CD4-positive, alpha-beta T cell (primary cell): Measurements from ENCODE around the gene MFAP4. TPM values are rescaled to one million over a fixed set of nuclear protein-coding genes. Genes with fewer than 3 reads are reported as not detected.

ENCODE experiments used
- ATAC-seq: fragments of 200-7000 bp; cut with Tn5 transposase; one replicate; pipeline ENCODE4 v1.10.0; 2022; ENCODE audit warnings: mild to moderate bottlenecking; ENCODE audit not compliant: poor library complexity
- CTCF ChIA-PET: fragments of 350-600 bp; sonication (Branson Sonifier 250); formaldehyde crosslinking; loops from one replicate; lab custom pipeline; 2021; ENCODE audit warnings: antibody characterized with exemption, inconsistent platforms; lab: Charles Lee
- POLR2A ChIA-PET: fragments of 350-600 bp; sonication (Branson Sonifier 250); formaldehyde crosslinking; loops from one replicate; lab custom pipeline; 2021; ENCODE audit warnings: antibody characterized with exemption, inconsistent platforms; lab: Charles Lee
- DNase-seq, 14 experiments: peaks; one replicate each; pipeline ENCODE4 v3.0.0-alpha.2; 2013 to 2020; ENCODE audit warnings: mixed read lengths in 2 of 14
- H3K27ac ChIP-seq, 2 donors: one replicate each; pipeline versions ENCODE4 v1.5.1 to v1.7.0; 2013; ENCODE audit warnings: low read length in 2 of 2, low read depth in 1 of 2, mild to moderate bottlenecking in 1 of 2
- H3K27me3 ChIP-seq, 2 experiments: 1 replicate in 1 of 2; 2 replicates in 1 of 2; pipeline versions ENCODE4 v1.6.1 to v1.7.0; 2013; ENCODE audit warnings: low read length in 2 of 2, control low read depth in 1 of 2, mild to moderate bottlenecking in 1 of 2, moderate library complexity in 1 of 2; ENCODE audit not compliant: insufficient read depth in 2 of 2, control insufficient read depth in 1 of 2
- H3K36me3 ChIP-seq: one replicate; pipeline ENCODE4 v1.6.1; 2013; ENCODE audit warnings: low read length, control low read depth; ENCODE audit not compliant: insufficient read depth
- H3K4me1 ChIP-seq: one replicate; pipeline ENCODE4 v1.6.1; 2013; ENCODE audit warnings: low read length, control low read depth; ENCODE audit not compliant: insufficient read depth
- H3K4me3 ChIP-seq: one replicate; pipeline ENCODE4 v1.5.1; 2013; ENCODE audit warnings: mild to moderate bottlenecking, low read length, moderate library complexity
- H3K9me3 ChIP-seq, 2 experiments: 1 replicate in 1 of 2; 2 replicates in 1 of 2; pipeline versions ENCODE4 v1.6.1 to v1.7.0; 2013; ENCODE audit warnings: low read length in 2 of 2, mild to moderate bottlenecking in 2 of 2, control low read depth in 1 of 2, moderate library complexity in 1 of 2; ENCODE audit not compliant: control insufficient read depth in 1 of 2, insufficient read depth in 1 of 2
- H3K27ac Mint-ChIP-seq: one replicate; pipeline ENCODE4 v1.8.0; 2020; ENCODE audit warnings: mixed read lengths
- H3K27me3 Mint-ChIP-seq: one replicate; pipeline ENCODE4 v1.8.0; 2021; ENCODE audit warnings: mixed read lengths
- H3K36me3 Mint-ChIP-seq: one replicate; pipeline ENCODE4 v1.8.0; 2021; ENCODE audit warnings: low read depth, mixed read lengths
- H3K4me1 Mint-ChIP-seq: one replicate; pipeline ENCODE4 v1.8.0; 2021; ENCODE audit warnings: low read depth, mixed read lengths
- H3K4me3 Mint-ChIP-seq: one replicate; pipeline ENCODE4 v1.8.0; 2020; ENCODE audit warnings: mild to moderate bottlenecking, mixed read lengths
- H3K9me3 Mint-ChIP-seq: one replicate; pipeline ENCODE4 v1.8.0; 2020; ENCODE audit warnings: mixed read lengths
- CTCF ChIP-seq: fragments of 200-600 bp; IDR thresholded peaks from one replicate; pipeline ENCODE4 v1.8.0; 2022; ENCODE audit warnings: antibody characterized with exemption, mild to moderate bottlenecking
- intact Hi-C, 2 experiments: fragments of 100-400 bp; cut with DNase I in 1 of 2; cut with micrococcal nuclease in 1 of 2; formaldehyde crosslinking; loops; one replicate each; pipeline versions ENCODE4 v1.15.1 to v1.9.0; 2023 to 2025; cut with DNase I, micrococcal nuclease
- total RNA-seq, 174 experiments: library from RNA in 2 of 174; stranded (reverse) in 2 of 174; gene quantifications; one replicate each; pipeline ENCODE4 v1.2.3 and lab custom pipeline; 2021 to 2026

Gene MFAP4
- total RNA-seq, 2 experiments from 2014 or later: not detected

GRCh38 chr17:19431691-19432090, 44.7 kb upstream of the MFAP4 start:
- CTCF ChIA-PET: no interaction called here

GRCh38 chr17:19426631-19427030, 39.6 kb upstream of the MFAP4 start:
- intact Hi-C loops: no loop called here
- no peaks in the 10 kb centered on the region for H3K9me3 Mint-ChIP-seq
- TF ChIP-seq CTCF: no peak
- no peak overlapping the region for H3K27ac ChIP-seq
- H3K4me3 Mint-ChIP-seq: no peak overlapping the region
- DNase-seq: no peak
- H3K36me3 ChIP-seq: no peaks in the 10 kb centered on the region
- H3K4me1 Mint-ChIP-seq: no peaks in the 10 kb centered on the region
- ChIA-PET POLR2A (no interaction called here), CTCF (no interaction called here)
- H3K27ac Mint-ChIP-seq: no peak overlapping the region
- no peaks in the 10 kb centered on the region for H3K36me3 Mint-ChIP-seq
- H3K4me1 ChIP-seq: no peaks in the 10 kb centered on the region
- ATAC-seq: no peak
- no peaks in the 10 kb centered on the region for H3K9me3 ChIP-seq
- peaks cover 5% of the 10 kb centered on the region for H3K27me3 Mint-ChIP-seq
- no peak overlapping the region for H3K4me3 ChIP-seq
- H3K27me3 ChIP-seq: no peaks in the 10 kb centered on the region

More at GRCh38 chr17:19431691-19432090, 44.7 kb upstream of the MFAP4 start:
- Histone ChIP-seq H3K36me3 (no peaks in the 10 kb centered on the region), H3K4me3 (no peak overlapping the region), H3K27me3 (no peaks in the 10 kb centered on the region), H3K27ac (no peak overlapping the region), H3K4me1 (no peaks in the 10 kb centered on the region), H3K9me3 (no peaks in the 10 kb centered on the region)
- no peaks in the 10 kb centered on the region for H3K4me1 Mint-ChIP-seq
- no peak overlapping the region for H3K27ac Mint-ChIP-seq
- intact Hi-C loops: loop anchor here in 1 of 2 experiments (5.0 kb wide), 1 partner anchor 39 kb away; no protein-coding TSS in a partner anchor
- DNase-seq (no peak), ATAC-seq (no peak)
- H3K27me3 Mint-ChIP-seq: no peaks in the 10 kb centered on the region
- H3K9me3 Mint-ChIP-seq: no peaks in the 10 kb centered on the region
- POLR2A ChIA-PET: no interaction called here
- no peak for TF ChIP-seq CTCF
- H3K36me3 Mint-ChIP-seq: no peaks in the 10 kb centered on the region
- no peak overlapping the region for H3K4me3 Mint-ChIP-seq

- intact Hi-C loops: no loop called here
Measured at GRCh38 chr17:19424934-19425868, 38.2 kb upstream of the MFAP4 start.

More at GRCh38 chr17:19424934-19425868, 38.2 kb upstream of the MFAP4 start:
- peaks cover 5% of the 10 kb centered on the region for H3K27me3 Mint-ChIP-seq
- ChIA-PET POLR2A (interaction anchor here (0.7 kb wide), 1 partner anchor 55 kb away, joined by 3 read pairs; no protein-coding TSS in a partner anchor), CTCF (no interaction called here)
- H3K9me3 Mint-ChIP-seq: no peaks in the 10 kb centered on the region
- no peak overlapping the region for H3K4me3 ChIP-seq
- H3K4me1 Mint-ChIP-seq: no peaks in the 10 kb centered on the region
- no peak overlapping the region for H3K27ac ChIP-seq
- H3K36me3 ChIP-seq: no peaks in the 10 kb centered on the region
- no peaks in the 10 kb centered on the region for H3K27me3 ChIP-seq
- ATAC-seq (no peak), DNase-seq (no peak)
- H3K9me3 ChIP-seq: no peaks in the 10 kb centered on the region
- no peaks in the 10 kb centered on the region for H3K36me3 Mint-ChIP-seq
- TF ChIP-seq CTCF: no peak
- no peaks in the 10 kb centered on the region for H3K4me1 ChIP-seq
- no peak overlapping the region for H3K27ac Mint-ChIP-seq
- H3K4me3 Mint-ChIP-seq: no peak overlapping the region
